ENCODE data around the gene IFT20.

GRCh38 chr17:28365487-28365886 lies 30.2 kb upstream of the IFT20 start:
- TF ChIP-seq CTCF (IDR thresholded peaks at IDR 0.05; ENCODE audit: low read length) (no peak), EZH2 (IDR thresholded peaks at IDR 0.05; ENCODE audit: borderline replicate concordance, low read length) (no peak)

Measured in OCI-LY1 (cell line).